Common myeloid progenitor, CD34-positive (primary cell): ENCODE measurements around the gene LRRC3C.
A peak's percentile ranks its signal among the peaks of the same experiment; 100 is the strongest.

Experiments used
- CTCF ChIA-PET: fragments of 350-600 bp; sonication (Branson Sonifier 250); formaldehyde crosslinking; loops from one replicate; lab custom pipeline; 2021; ENCODE audit warnings: antibody characterized with exemption; lab: Charles Lee
- POLR2A ChIA-PET: fragments of 350-600 bp; sonication (Branson Sonifier 250); formaldehyde crosslinking; loops from one replicate; lab custom pipeline; 2021; ENCODE audit warnings: antibody characterized with exemption; lab: Charles Lee
- DNase-seq, 3 donors: peaks; one replicate each; pipeline versions ENCODE4 v3.0.0 to v3.0.0-alpha.2; 2013
- H3K27ac ChIP-seq, 2 experiments: 1 replicate in 1 of 2; 2 replicates in 1 of 2; pipeline ENCODE4 v1.7.0; 2013; ENCODE audit warnings: inconsistent platforms in 2 of 2, low read length in 2 of 2, mild to moderate bottlenecking in 2 of 2, low read depth in 1 of 2, moderate library complexity in 1 of 2; ENCODE audit not compliant: severe bottlenecking in 2 of 2, insufficient read depth in 1 of 2, poor library complexity in 1 of 2
- H3K27me3 ChIP-seq, 5 experiments: replicated peaks in 2 of 5; 1 replicate in 3 of 5; 2 replicates in 2 of 5; pipeline versions ENCODE4 v1.6.1 to v1.7.0; 2013; ENCODE audit warnings: low read length in 4 of 5, mild to moderate bottlenecking in 2 of 5, moderate library complexity in 2 of 5, inconsistent platforms in 1 of 5; ENCODE audit not compliant: insufficient read depth in 5 of 5, control insufficient read depth in 4 of 5
- H3K36me3 ChIP-seq, 4 experiments: 1 replicate in 2 of 4; 2 replicates in 2 of 4; pipeline versions ENCODE4 v1.6.1 to v1.7.0; 2013; ENCODE audit warnings: low read length in 3 of 4, control low read depth in 1 of 4, mild to moderate bottlenecking in 1 of 4; ENCODE audit not compliant: control insufficient read depth in 4 of 4, insufficient read depth in 4 of 4
- H3K4me1 ChIP-seq, 4 experiments: 1 replicate in 3 of 4; 2 replicates in 1 of 4; pipeline versions ENCODE4 v1.6.1 to v1.7.1; 2013; ENCODE audit warnings: low read length in 3 of 4, mild to moderate bottlenecking in 3 of 4, control low read depth in 1 of 4, inconsistent platforms in 1 of 4, moderate library complexity in 1 of 4; ENCODE audit not compliant: control insufficient read depth in 4 of 4, insufficient read depth in 4 of 4; ENCODE audit errors: control extremely low read depth in 1 of 4
- H3K4me3 ChIP-seq, 7 experiments: 1 replicate in 4 of 7; 2 replicates in 3 of 7; pipeline versions ENCODE4 v1.5.1 to v1.7.0; 2013; ENCODE audit warnings: mild to moderate bottlenecking in 7 of 7, low read length in 6 of 7, moderate library complexity in 6 of 7, inconsistent platforms in 2 of 7, low read depth in 2 of 7, control low read depth in 1 of 7; ENCODE audit not compliant: insufficient read depth in 4 of 7, control insufficient read depth in 1 of 7; ENCODE audit errors: extremely low read depth in 1 of 7
- H3K9me3 ChIP-seq, 5 experiments: 1 replicate in 4 of 5; 2 replicates in 1 of 5; pipeline versions ENCODE4 v1.6.1 to v1.7.1; 2013; ENCODE audit warnings: low read length in 4 of 5, mild to moderate bottlenecking in 2 of 5, inconsistent platforms in 1 of 5, low read depth in 1 of 5, moderate library complexity in 1 of 5; ENCODE audit not compliant: control insufficient read depth in 4 of 5, insufficient read depth in 2 of 5; ENCODE audit errors: control extremely low read depth in 1 of 5
- WGBS: methylation state at CpG from one replicate; pipeline ENCODE4 v1.1.5; 2013; ENCODE audit not compliant: insufficient coverage; 5-methylcytosine and 5-hydroxymethylcytosine counted together

LRRC3C gene

DNA sequence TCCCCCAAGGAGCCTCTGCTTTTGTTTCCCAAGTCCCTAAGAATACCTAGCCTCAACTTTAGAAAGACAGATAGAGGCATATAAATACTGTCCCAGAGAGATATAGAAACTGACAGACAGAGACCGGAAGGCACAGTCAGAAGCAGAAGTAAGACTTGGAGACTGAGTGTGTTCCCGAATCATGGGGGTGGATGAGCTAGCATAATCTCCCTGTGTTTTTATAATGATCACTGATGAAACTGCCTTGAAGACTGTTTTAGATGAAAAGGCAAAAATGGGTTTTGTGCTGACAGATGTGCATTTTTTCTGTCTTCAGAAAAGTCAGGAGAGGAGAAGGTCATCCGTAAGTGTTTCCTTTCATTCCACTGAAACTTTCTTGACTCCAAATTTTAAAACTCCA, 44.7 kb downstream of the LRRC3C start:
- POLR2A ChIA-PET = interaction anchor here (0.6 kb wide), 1 partner anchor 8 kb away, joined by 3 read pairs; the partner anchor contains the start of gene PSMD3

DNA sequence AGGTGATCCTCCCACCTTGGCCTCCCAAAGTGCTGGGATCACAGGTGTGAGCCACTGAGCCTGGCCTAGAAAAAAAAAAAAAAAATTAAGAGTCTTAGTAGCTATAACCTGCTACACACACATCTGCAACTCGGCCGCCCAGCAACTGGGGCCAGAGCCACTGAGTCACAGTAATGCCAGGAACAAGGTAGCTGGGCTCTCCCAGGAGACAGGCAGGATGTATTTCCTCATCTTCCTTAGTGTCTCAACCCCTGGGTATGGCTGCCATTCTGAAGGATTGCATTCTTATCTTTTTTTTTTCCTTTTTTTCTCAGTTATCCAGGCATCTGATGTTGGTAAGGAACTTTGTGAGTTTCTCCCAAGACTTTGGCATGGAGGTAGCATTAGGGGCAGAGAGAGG, 46.0 kb downstream of the LRRC3C start:
- ChIA-PET POLR2A (interaction anchor here (0.6 to 0.7 kb wide), 2 partner anchors 45 to 175 kb away, joined by 4 read pairs; no protein-coding TSS in a partner anchor), CTCF (interaction anchor here (12.3 kb wide), 1 partner anchor 13 kb away, joined by 197 read pairs; the partner anchor contains the start of gene GSDMA)
- peaks cover 0 to 18% (median 0%) of the 10 kb centered on the region in 4 experiments for H3K4me1 ChIP-seq
- H3K9me3 ChIP-seq = no peaks in the 10 kb centered on the region
- 100% methylated on average over 2 of the region's 2 CpGs for WGBS
- no peak for DNase-seq
- no peak overlapping the region for H3K27ac ChIP-seq
- H3K36me3 ChIP-seq = no peaks in the 10 kb centered on the region
- H3K4me3 ChIP-seq = no peak overlapping the region
- peaks cover 0 to 10% (median 0%) of the 10 kb centered on the region in 5 experiments for H3K27me3 ChIP-seq

More for the DNA sequence above, 44.7 kb downstream of the LRRC3C start:
- H3K27me3 ChIP-seq = peaks cover 0 to 10% (median 0%) of the 10 kb centered on the region in 5 experiments
- no peaks in the 10 kb centered on the region for H3K36me3 ChIP-seq
- CTCF ChIA-PET = interaction anchor here (1.0 to 12.3 kb wide), 3 partner anchors 8 to 192 kb away, joined by 3 to 197 read pairs (median 5); partner anchors contain the start of genes GSDMA and PSMD3
- peak in 2 of 3 donors; percentile 58 to 61 for DNase-seq
- 60% methylated on average over 2 of the region's 3 CpGs for WGBS
- no peaks in the 10 kb centered on the region for H3K9me3 ChIP-seq
- H3K4me1 ChIP-seq = peaks cover 0 to 20% (median 0%) of the 10 kb centered on the region in 4 experiments
- H3K4me3 ChIP-seq = no peak overlapping the region
- no peak overlapping the region for H3K27ac ChIP-seq

DNA sequence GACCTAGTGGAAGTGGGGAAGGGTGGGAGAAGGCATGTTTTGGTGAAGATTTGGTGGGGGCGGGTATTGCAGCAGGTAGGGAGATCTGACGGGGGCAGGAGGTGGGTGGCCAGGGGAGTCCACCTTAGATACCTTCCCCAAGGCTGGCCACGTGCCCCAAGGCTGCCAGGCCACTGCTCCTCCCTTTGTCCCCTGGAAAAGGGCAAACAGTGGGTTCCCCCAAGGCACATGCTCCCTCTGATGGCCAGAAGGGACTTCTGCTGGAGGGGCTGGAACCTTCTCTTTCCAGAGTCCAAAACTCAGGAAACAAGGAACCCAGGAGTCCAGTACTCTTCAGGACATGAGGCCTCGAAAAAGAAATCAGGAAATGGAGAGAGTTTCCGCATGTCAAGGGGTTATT, 46.9 kb downstream of the LRRC3C start:
- Histone ChIP-seq H3K36me3 (no peaks in the 10 kb centered on the region), H3K9me3 (no peaks in the 10 kb centered on the region), H3K4me1 (peaks cover 2 to 23% (median 4%) of the 10 kb centered on the region in 4 experiments), H3K27me3 (peaks cover 0 to 10% (median 0%) of the 10 kb centered on the region in 5 experiments), H3K27ac (no peak overlapping the region), H3K4me3 (no peak overlapping the region)
- WGBS = 82% methylated on average over 5 of the region's 5 CpGs
- ChIA-PET POLR2A (no interaction called here), CTCF (interaction anchor here (12.3 kb wide), 1 partner anchor 14 kb away, joined by 197 read pairs; the partner anchor contains the start of gene GSDMA)
- no peak for DNase-seq

- POLR2A ChIA-PET = interaction anchor here (1.0 kb wide), 1 partner anchor 15 kb away, joined by 7 read pairs; no protein-coding TSS in a partner anchor
- Histone ChIP-seq H3K4me3 (no peak overlapping the region), H3K4me1 (peaks cover 6 to 31% (median 9%) of the 10 kb centered on the region in 4 experiments), H3K9me3 (no peaks in the 10 kb centered on the region), H3K27me3 (peaks cover 0 to 7% (median 0%) of the 10 kb centered on the region in 5 experiments), H3K36me3 (no peaks in the 10 kb centered on the region), H3K27ac (no peak overlapping the region)
- CTCF ChIA-PET = interaction anchor here (1.2 to 12.3 kb wide), 2 partner anchors 14 to 16 kb away, joined by 4 to 197 read pairs; partner anchors contain the start of gene GSDMA
- WGBS = 100% methylated on average over 2 of the region's 4 CpGs
- no peak for DNase-seq
Measured at GRCh38 chr17:39975801-39976200, 48.3 kb downstream of the LRRC3C start.

DNA sequence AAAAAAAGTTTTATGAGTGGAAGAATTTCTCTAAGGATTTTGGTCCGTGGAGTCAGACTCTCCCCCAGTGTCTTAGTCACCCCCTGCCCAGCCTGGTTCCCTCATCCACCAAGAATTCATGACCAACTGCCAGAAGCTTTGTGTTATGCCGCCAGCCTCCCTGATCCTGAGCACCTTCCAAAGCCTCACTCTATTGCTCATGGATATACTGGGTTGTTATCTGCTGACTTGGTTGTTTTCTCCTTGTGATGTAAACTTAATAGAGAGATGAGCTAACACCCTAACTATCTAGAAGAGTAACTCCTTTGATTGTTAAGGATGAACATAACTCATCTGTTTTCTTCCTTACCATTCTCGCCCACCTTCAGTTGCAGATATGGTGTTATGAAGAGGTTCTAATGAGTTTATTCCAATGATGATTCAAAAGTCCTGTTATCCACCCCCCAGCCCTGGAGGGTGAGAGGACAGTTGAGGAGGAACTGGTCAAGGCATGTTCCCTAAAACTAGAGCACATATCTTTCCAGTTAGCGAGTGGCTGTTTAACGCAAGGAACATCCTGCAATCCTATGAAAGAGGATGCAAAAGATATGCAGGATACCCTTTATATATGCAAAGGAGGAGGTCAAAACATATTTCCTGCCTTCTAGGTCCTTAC, 51.6 kb downstream of the LRRC3C start:
- ChIA-PET POLR2A (no interaction called here), CTCF (interaction anchor here (1.8 to 12.3 kb wide), 6 partner anchors 19 to 107 kb away, joined by 5 to 197 read pairs (median 10); partner anchors contain the start of gene GSDMA)
- Histone ChIP-seq H3K4me1 (peaks cover 18 to 29% (median 23%) of the 10 kb centered on the region in 4 experiments), H3K9me3 (no peaks in the 10 kb centered on the region), H3K36me3 (peaks cover 0 to 5% (median 3%) of the 10 kb centered on the region in 4 experiments), H3K4me3 (peak overlapping the region in 3 of 7 experiments; percentile 86 to 99 (median 91)), H3K27me3 (peaks cover 0 to 5% (median 0%) of the 10 kb centered on the region in 5 experiments), H3K27ac (no peak overlapping the region)
- no peak for DNase-seq
- WGBS = 82% methylated on average over 2 of the region's 5 CpGs

DNA sequence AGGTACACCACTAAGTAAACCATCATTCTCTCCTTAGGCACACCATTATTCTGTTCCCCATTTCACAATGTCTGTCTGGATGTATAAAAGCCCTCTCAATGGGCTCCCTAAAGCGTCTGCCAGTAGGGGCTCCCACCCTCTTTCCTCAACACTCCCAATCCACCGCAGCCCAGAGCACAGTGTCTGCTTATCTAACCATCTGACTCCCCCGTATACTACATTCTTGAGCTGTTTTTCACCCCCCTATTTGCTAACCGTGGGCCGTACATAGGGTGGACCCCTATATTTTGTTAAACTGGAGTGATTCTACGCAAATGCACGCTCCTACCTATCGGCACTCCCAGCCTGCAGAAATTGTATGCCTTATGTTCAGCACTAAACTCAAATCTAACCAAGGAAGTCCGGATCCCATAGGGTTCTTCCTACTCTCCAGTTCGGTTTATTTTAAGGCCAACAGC, 52.4 kb downstream of the LRRC3C start:
- Histone ChIP-seq H3K9me3 (no peaks in the 10 kb centered on the region), H3K4me1 (peaks cover 18 to 29% (median 23%) of the 10 kb centered on the region in 4 experiments), H3K27me3 (peaks cover 0 to 4% (median 0%) of the 10 kb centered on the region in 5 experiments), H3K4me3 (peak overlapping the region; percentile 64 to 99 (median 86)), H3K36me3 (peaks cover 4 to 13% (median 10%) of the 10 kb centered on the region in 4 experiments), H3K27ac (peak overlapping the region in 1 of 2 experiments; percentile 96)
- DNase-seq = peak; percentile 68 to 85 (median 81)
- WGBS = 0% methylated on average over 7 of the region's 10 CpGs
- POLR2A ChIA-PET = interaction anchor here (0.6 to 1.3 kb wide), 8 partner anchors 12 to 378 kb away, joined by 3 to 7 read pairs (median 3); no protein-coding TSS in a partner anchor
- CTCF ChIA-PET = interaction anchor here (0.6 to 12.3 kb wide), 10 partner anchors 8 to 107 kb away, joined by 3 to 197 read pairs (median 5); partner anchors contain the start of gene GSDMA
